Parathyroid adenoma (tissue), 2 donors: ENCODE data around the gene COA7.

Experiments
- H2AFZ ChIP-seq: fragments of 300-600 bp; sonication (generic); one replicate; pipeline ENCODE4 v1.7.0; 2017; ENCODE audit warnings: antibody characterized with exemption, mild to moderate bottlenecking
- H3K27ac ChIP-seq: fragments of 300-600 bp; sonication (generic); one replicate; pipeline ENCODE4 v1.7.0; 2017
- H3K27me3 ChIP-seq: fragments of 300-600 bp; sonication (generic); one replicate; pipeline ENCODE4 v1.7.0; 2017; ENCODE audit warnings: low read length; ENCODE audit not compliant: control insufficient read depth, insufficient read depth
- H3K36me3 ChIP-seq: fragments of 300-600 bp; sonication (generic); one replicate; pipeline ENCODE4 v1.7.0; 2017; ENCODE audit warnings: low read length; ENCODE audit not compliant: control insufficient read depth, insufficient read depth
- H3K4me1 ChIP-seq: fragments of 300-600 bp; sonication (generic); one replicate; pipeline ENCODE4 v1.7.0; 2017; ENCODE audit warnings: control low read depth
- H3K4me2 ChIP-seq: fragments of 300-600 bp; sonication (generic); one replicate; pipeline ENCODE4 v1.7.0; 2017; ENCODE audit warnings: low read length
- H3K4me3 ChIP-seq: fragments of 300-600 bp; sonication (generic); one replicate; pipeline ENCODE4 v1.7.0; 2017; ENCODE audit warnings: low read depth, low read length
- H3K79me2 ChIP-seq: fragments of 300-600 bp; sonication (generic); one replicate; pipeline ENCODE4 v1.7.0; 2017; ENCODE audit warnings: control low read depth
- H3K9ac ChIP-seq: fragments of 300-600 bp; sonication (generic); one replicate; pipeline ENCODE4 v1.7.0; 2017; ENCODE audit warnings: mild to moderate bottlenecking
- H3K9me3 ChIP-seq: fragments of 300-600 bp; sonication (generic); one replicate; pipeline ENCODE4 v1.7.0; 2017; ENCODE audit warnings: low read length; ENCODE audit not compliant: control insufficient read depth
- CTCF ChIP-seq: fragments of 300-600 bp; sonication (generic); IDR thresholded peaks from one replicate; pipeline ENCODE4 v1.7.0; 2017; ENCODE audit warnings: antibody characterized with exemption, mild to moderate bottlenecking
- donor health status: primary hyperparathyroidism.

The COA7 gene

GRCh38 chr1:52727956-52728656 lies 30.0 kb upstream of the COA7 start:
- Histone ChIP-seq H3K79me2 (peaks cover 23% of the 10 kb centered on the region), H3K27me3 (no peaks in the 10 kb centered on the region), H3K9me3 (no peaks in the 10 kb centered on the region), H3K4me1 (peaks cover 2% of the 10 kb centered on the region), H3K36me3 (no peaks in the 10 kb centered on the region), H3K4me2 (no peak overlapping the region), H3K4me3 (no peak overlapping the region), H2AFZ (no peak overlapping the region), H3K27ac (no peak overlapping the region), H3K9ac (no peak overlapping the region)
- no peak for TF ChIP-seq CTCF

GRCh38 chr1:52727114-52727586 lies 29.0 kb upstream of the COA7 start:
- Histone ChIP-seq H3K4me3 (peak overlapping the region; percentile 73), H3K9ac (no peak overlapping the region), H3K9me3 (no peaks in the 10 kb centered on the region), H3K4me2 (peak overlapping the region; percentile 93), H3K4me1 (peaks cover 2% of the 10 kb centered on the region), H3K27me3 (no peaks in the 10 kb centered on the region), H3K79me2 (peaks cover 23% of the 10 kb centered on the region), H3K27ac (peak overlapping the region; percentile 39), H3K36me3 (no peaks in the 10 kb centered on the region), H2AFZ (peak overlapping the region; percentile 70)
- no peak for TF ChIP-seq CTCF

- Histone ChIP-seq H3K79me2 (peaks cover 23% of the 10 kb centered on the region), H3K27ac (peak within 1 kb of the TSS; percentile 39), H3K4me1 (peaks cover 2% of the 10 kb centered on the region), H3K9me3 (no peaks in the 10 kb centered on the region), H3K27me3 (no peaks in the 10 kb centered on the region), H3K4me2 (peak within 1 kb of the TSS; percentile 93), H3K4me3 (peak within 1 kb of the TSS; percentile 73), H3K36me3 (no peaks in the 10 kb centered on the region), H3K9ac (peak within 1 kb of the TSS; percentile 28), H2AFZ (peak within 1 kb of the TSS; percentile 83)
- TF ChIP-seq CTCF: no peak
Measured at GRCh38 chr1:52726265-52727113, 28.3 kb upstream of the COA7 start, which contains the start of gene ZYG11B. Gene ZYG11B (plus strand): TSS chr1:52726453. CDS start chr1:52726654, 201 bp downstream.

- H3K9me3 ChIP-seq: no peaks in the 10 kb centered on the region
- peak overlapping the region; percentile 87 for H3K4me2 ChIP-seq
- TF ChIP-seq CTCF: no peak
- H3K36me3 ChIP-seq: no peaks in the 10 kb centered on the region
- H3K79me2 ChIP-seq: peaks cover 23% of the 10 kb centered on the region
- peaks cover 2% of the 10 kb centered on the region for H3K4me1 ChIP-seq
- no peaks in the 10 kb centered on the region for H3K27me3 ChIP-seq
- H2AFZ ChIP-seq: peak overlapping the region; percentile 83
- H3K4me3 ChIP-seq: peak overlapping the region; percentile 73
- H3K9ac ChIP-seq: no peak overlapping the region
- H3K27ac ChIP-seq: no peak overlapping the region
Measured at GRCh38 chr1:52725903-52726264, 27.7 kb upstream of the COA7 start.
